Caco-2 (cell line): ENCODE measurements around the gene SCLT1. TPM values are rescaled to one million over a fixed set of nuclear protein-coding genes. Genes with fewer than 3 reads are reported as not detected.

Experiments
- BruUV-seq: library from RNA; stranded (reverse); fragments of 400-500 nt; replicated peaks from 2 replicates; lab custom pipeline; 2021; lab: Mats Ljungman, UMichigan
- CTCF ChIA-PET: fragments of 300-600 bp; sonication (Branson Sonifier 250); formaldehyde crosslinking; loops from one replicate; lab custom pipeline; 2022; ENCODE audit warnings: antibody characterized with exemption; lab: Charles Lee
- POLR2A ChIA-PET: fragments of 300-600 bp; sonication (Branson Sonifier 250); formaldehyde crosslinking; loops from one replicate; lab custom pipeline; 2022; ENCODE audit warnings: antibody characterized with exemption; lab: Charles Lee
- DNase-seq, 2 experiments: peaks; one replicate each; pipeline versions ENCODE4 v3.0.0 to v3.0.0-alpha.2; 2020 to 2022
- H3K27me3 ChIP-seq: replicated peaks from 2 replicates; pipeline ENCODE4 v1.6.0; 2011; ENCODE audit warnings: low read length; ENCODE audit not compliant: control insufficient read depth, insufficient read depth
- H3K36me3 ChIP-seq: 2 replicates; pipeline ENCODE4 v1.5.1; 2011; ENCODE audit warnings: low read length; ENCODE audit not compliant: control insufficient read depth, insufficient read depth
- H3K4me1 ChIP-seq: fragments of 250-450 bp; sonication (Bioruptor Pico); 2 replicates; pipeline ENCODE4 v1.5.1; 2020; ENCODE audit warnings: mild to moderate bottlenecking
- H3K4me3 ChIP-seq: 2 replicates; pipeline ENCODE4 v1.5.1; 2011; ENCODE audit warnings: low read depth, mild to moderate bottlenecking, control low read depth, low read length
- H3K9me3 ChIP-seq: fragments of 250-450 bp; sonication (Bioruptor Pico); 2 replicates; pipeline ENCODE4 v1.5.1; 2020; ENCODE audit warnings: mild to moderate bottlenecking, moderate library complexity
- H3K27ac Mint-ChIP-seq: one replicate; pipeline ENCODE4 v1.8.0; 2022; ENCODE audit warnings: mixed read lengths; ENCODE audit not compliant: unreplicated experiment
- H3K27me3 Mint-ChIP-seq: one replicate; pipeline ENCODE4 v1.8.0; 2022; ENCODE audit warnings: mixed read lengths; ENCODE audit not compliant: insufficient read depth, unreplicated experiment
- H3K36me3 Mint-ChIP-seq: one replicate; pipeline ENCODE4 v1.8.0; 2022; ENCODE audit warnings: mild to moderate bottlenecking, mixed read lengths; ENCODE audit not compliant: insufficient read depth, unreplicated experiment
- H3K4me1 Mint-ChIP-seq: one replicate; pipeline ENCODE4 v1.8.0; 2022; ENCODE audit warnings: low read depth, mixed read lengths; ENCODE audit not compliant: unreplicated experiment
- H3K4me3 Mint-ChIP-seq: one replicate; pipeline ENCODE4 v1.8.0; 2022; ENCODE audit warnings: mild to moderate bottlenecking, moderate library complexity, mixed read lengths; ENCODE audit not compliant: unreplicated experiment
- H3K9me3 Mint-ChIP-seq: one replicate; pipeline ENCODE4 v1.8.0; 2022; ENCODE audit warnings: mixed read lengths; ENCODE audit not compliant: unreplicated experiment
- intact Hi-C: fragments of 100-400 bp; cut with micrococcal nuclease; formaldehyde crosslinking; loops from one replicate; pipeline ENCODE4 v1.10.0; 2022; ENCODE audit not compliant: unreplicated experiment
- total RNA-seq: library from RNA; stranded (reverse); gene quantifications from 2 replicates; pipeline ENCODE4 v1.2.3, GENCODE V29; 2022
- TF ChIP-seq, protein P1 (sequence below), 2 experiments: fragments of 200-600 bp in 1 of 2; IDR thresholded peaks; 1 replicate in 1 of 2; 2 replicates in 1 of 2; pipeline versions ENCODE4 v1.5.1 to v1.8.0; 2011 to 2022; ENCODE audit warnings: antibody characterized with exemption in 1 of 2, control low read depth in 1 of 2, inconsistent platforms in 1 of 2, low read depth in 1 of 2, low read length in 1 of 2, mild to moderate bottlenecking in 1 of 2, moderate library complexity in 1 of 2; ENCODE audit not compliant: insufficient read depth in 1 of 2, severe bottlenecking in 1 of 2, unreplicated experiment in 1 of 2

SCLT1 gene
- total RNA-seq, 1 experiment from 2014 or later = 9.3 TPM

DNA sequence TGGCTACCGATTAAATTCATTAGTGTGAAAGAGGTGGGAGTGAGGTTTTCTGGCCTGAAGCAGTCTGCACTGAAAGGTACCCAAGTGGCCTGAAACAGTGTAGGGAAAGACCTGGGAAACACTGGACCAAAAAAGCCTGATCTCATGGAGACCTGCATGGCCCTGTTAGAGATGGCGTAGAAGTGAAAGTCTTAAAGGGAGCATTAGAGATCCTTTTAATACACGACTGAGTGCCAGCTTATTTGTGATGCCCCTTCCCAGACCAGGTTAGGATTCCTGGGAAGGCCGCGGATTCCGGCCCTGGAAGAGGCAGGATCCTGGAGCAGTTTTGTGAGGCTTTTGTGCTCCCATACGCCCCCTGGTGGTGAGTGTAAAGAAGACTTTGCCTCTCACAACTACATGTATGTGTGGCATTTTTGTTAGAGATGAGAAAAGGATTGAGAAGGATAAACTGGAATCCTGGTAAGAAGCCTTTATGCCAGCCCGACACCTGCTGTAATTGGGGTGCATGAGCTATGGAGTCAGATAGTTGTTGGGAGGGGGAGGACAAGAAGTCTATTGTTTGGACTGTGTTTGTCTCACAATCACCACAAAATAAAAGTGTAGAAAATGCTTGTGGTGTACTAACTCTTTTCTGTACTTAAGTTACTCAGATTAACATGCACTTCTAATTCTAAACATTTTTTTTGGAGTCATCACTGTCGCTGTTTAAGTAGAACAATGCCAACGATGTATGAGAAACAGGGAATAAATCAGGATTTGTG, 229.8 kb downstream of the SCLT1 start:
- Mint-ChIP-seq H3K4me1 (peaks cover 23% of the 10 kb centered on the region), H3K4me3 (no peak overlapping the region), H3K36me3 (peaks cover 79% of the 10 kb centered on the region), H3K27me3 (no peaks in the 10 kb centered on the region), H3K27ac (peak overlapping the region; percentile 40), H3K9me3 (no peaks in the 10 kb centered on the region)
- BruUV-seq = no TSS peak
- CTCF ChIA-PET = interaction anchor here (0.8 kb wide), 1 partner anchor 51 kb away, joined by 4 read pairs; no protein-coding TSS in a partner anchor
- intact Hi-C loops = loop anchor here (1.0 to 2.0 kb wide), 7 partner anchors 51 to 672 kb away; no protein-coding TSS in a partner anchor
- no peaks in the 10 kb centered on the region; the same call in 1 of the 2 replicates for H3K4me1 ChIP-seq
- DNase-seq = peak; percentile 73 to 77
- no peak overlapping the region for H3K4me3 ChIP-seq
- POLR2A ChIA-PET = no interaction called here
- no peaks in the 10 kb centered on the region for H3K9me3 ChIP-seq
- peaks cover 3% of the 10 kb centered on the region; the same call in 1 of the 2 replicates for H3K36me3 ChIP-seq
- no peaks in the 10 kb centered on the region for H3K27me3 ChIP-seq
- TF ChIP-seq, protein P1, sequence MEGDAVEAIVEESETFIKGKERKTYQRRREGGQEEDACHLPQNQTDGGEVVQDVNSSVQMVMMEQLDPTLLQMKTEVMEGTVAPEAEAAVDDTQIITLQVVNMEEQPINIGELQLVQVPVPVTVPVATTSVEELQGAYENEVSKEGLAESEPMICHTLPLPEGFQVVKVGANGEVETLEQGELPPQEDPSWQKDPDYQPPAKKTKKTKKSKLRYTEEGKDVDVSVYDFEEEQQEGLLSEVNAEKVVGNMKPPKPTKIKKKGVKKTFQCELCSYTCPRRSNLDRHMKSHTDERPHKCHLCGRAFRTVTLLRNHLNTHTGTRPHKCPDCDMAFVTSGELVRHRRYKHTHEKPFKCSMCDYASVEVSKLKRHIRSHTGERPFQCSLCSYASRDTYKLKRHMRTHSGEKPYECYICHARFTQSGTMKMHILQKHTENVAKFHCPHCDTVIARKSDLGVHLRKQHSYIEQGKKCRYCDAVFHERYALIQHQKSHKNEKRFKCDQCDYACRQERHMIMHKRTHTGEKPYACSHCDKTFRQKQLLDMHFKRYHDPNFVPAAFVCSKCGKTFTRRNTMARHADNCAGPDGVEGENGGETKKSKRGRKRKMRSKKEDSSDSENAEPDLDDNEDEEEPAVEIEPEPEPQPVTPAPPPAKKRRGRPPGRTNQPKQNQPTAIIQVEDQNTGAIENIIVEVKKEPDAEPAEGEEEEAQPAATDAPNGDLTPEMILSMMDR (IDR thresholded peaks at IDR 0.05; ENCODE audit: insufficient read depth in 1 of 2, low read depth in 1 of 2, low read length in 1 of 2, severe bottlenecking in 1 of 2, unreplicated experiment in 1 of 2) = peak; percentile 77 to 84

DNA sequence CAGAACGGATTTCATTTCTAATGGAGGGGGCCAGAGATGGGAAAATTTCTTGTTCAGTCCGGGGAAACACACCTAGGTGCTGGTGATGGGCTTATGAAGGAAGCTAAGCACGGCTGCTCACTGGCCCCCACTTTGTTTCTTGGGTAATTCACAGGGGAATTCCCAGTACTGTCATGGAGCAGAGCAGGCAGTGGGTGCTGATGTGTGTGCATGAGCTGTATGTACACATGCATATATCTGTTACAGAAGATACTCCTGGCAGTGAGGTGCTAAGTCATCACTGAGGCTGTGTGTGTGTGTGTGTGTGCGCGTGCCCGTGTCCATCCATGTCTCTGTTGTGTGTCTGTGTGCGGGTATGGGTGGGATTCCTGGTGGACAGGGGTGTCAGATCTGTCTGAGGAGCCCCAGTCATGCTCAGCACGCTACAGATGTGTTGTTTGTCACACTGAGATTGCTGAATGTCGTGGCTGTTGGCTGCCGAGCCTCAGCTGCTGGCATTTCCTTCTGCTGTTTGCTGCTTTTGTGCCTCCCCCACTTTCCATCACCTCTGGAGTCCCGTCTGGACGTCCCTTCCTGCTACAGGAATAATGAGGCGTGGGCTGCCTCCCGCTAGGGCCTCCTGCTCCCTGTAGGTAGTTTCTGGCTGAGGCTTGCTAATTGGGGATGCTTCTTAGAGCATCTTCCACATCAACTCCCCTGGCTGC, 230.6 kb downstream of the SCLT1 start:
- Mint-ChIP-seq H3K27ac (peak overlapping the region; percentile 40), H3K4me1 (peaks cover 23% of the 10 kb centered on the region)
- BruUV-seq = no TSS peak

More for the DNA sequence above, 230.6 kb downstream of the SCLT1 start:
- ChIA-PET POLR2A (no interaction called here), CTCF (interaction anchor here (0.8 kb wide), 1 partner anchor 51 kb away, joined by 4 read pairs; no protein-coding TSS in a partner anchor)
- Mint-ChIP-seq H3K27me3 (no peaks in the 10 kb centered on the region), H3K9me3 (no peaks in the 10 kb centered on the region), H3K4me3 (no peak overlapping the region), H3K36me3 (peaks cover 84% of the 10 kb centered on the region)
- intact Hi-C loops = loop anchor here (1.0 to 2.0 kb wide), 7 partner anchors 50 to 671 kb away; no protein-coding TSS in a partner anchor
- DNase-seq = no peak
- no peaks in the 10 kb centered on the region for H3K9me3 ChIP-seq
- no peaks in the 10 kb centered on the region; the same call in 1 of the 2 replicates for H3K4me1 ChIP-seq
- TF ChIP-seq, protein P1 (IDR thresholded peaks at IDR 0.05; ENCODE audit: insufficient read depth in 1 of 2, low read depth in 1 of 2, low read length in 1 of 2, severe bottlenecking in 1 of 2, unreplicated experiment in 1 of 2) = no peak
- no peaks in the 10 kb centered on the region for H3K27me3 ChIP-seq
- H3K36me3 ChIP-seq = peaks cover 3% of the 10 kb centered on the region; the same call in 1 of the 2 replicates
- no peak overlapping the region for H3K4me3 ChIP-seq
